HEK293T (cell line): ENCODE data around the gene BCHE.

Source experiments
- ARNT ChIP-seq: fragments of 450-650 bp; IDR thresholded peaks from 2 replicates; pipeline ENCODE4 v1.6.1; 2017; ENCODE audit warnings: mild to moderate bottlenecking
- ELF4 ChIP-seq: fragments of 450-650 bp; IDR thresholded peaks from 2 replicates; pipeline ENCODE4 v1.6.1; 2017; ENCODE audit warnings: antibody characterized with exemption
- FOXK2 ChIP-seq: fragments of 450-650 bp; IDR thresholded peaks from 2 replicates; pipeline ENCODE4 v1.6.1; 2016; ENCODE audit warnings: mild to moderate bottlenecking
- FOXM1 ChIP-seq: fragments of 450-650 bp; IDR thresholded peaks from 2 replicates; pipeline ENCODE4 v1.6.1; 2017; ENCODE audit warnings: mild to moderate bottlenecking, borderline replicate concordance
- HDGF ChIP-seq: fragments of 450-650 bp; IDR thresholded peaks from 2 replicates; pipeline ENCODE4 v1.6.1; 2017; ENCODE audit warnings: antibody characterized with exemption, borderline replicate concordance
- L3MBTL2 ChIP-seq: fragments of 450-650 bp; conservative IDR thresholded peaks from 2 replicates; pipeline ENCODE4 v1.6.1; 2016; ENCODE audit warnings: mild to moderate bottlenecking
- NFRKB ChIP-seq: fragments of 450-650 bp; IDR thresholded peaks from 2 replicates; pipeline ENCODE4 v1.6.1; 2016; ENCODE audit warnings: mild to moderate bottlenecking, moderate library complexity
- SP1 ChIP-seq: fragments of 450-650 bp; IDR thresholded peaks from 2 replicates; pipeline ENCODE4 v1.6.1; 2017
- SUZ12 ChIP-seq: fragments of 450-650 bp; IDR thresholded peaks from 2 replicates; pipeline ENCODE4 v1.6.1; 2016; ENCODE audit warnings: mild to moderate bottlenecking
- ZNF384 ChIP-seq: fragments of 450-650 bp; IDR thresholded peaks from 2 replicates; pipeline ENCODE4 v1.6.1; 2016

GRCh38 chr3:165746874-165747273 lies 90.3 kb downstream of the BCHE start:
- no peak for TF ChIP-seq SUZ12
- no peak for TF ChIP-seq SP1
- no peak for TF ChIP-seq L3MBTL2
- no peak for TF ChIP-seq FOXM1
- no peak for TF ChIP-seq ARNT
- no peak for TF ChIP-seq FOXK2
- TF ChIP-seq HDGF, result no peak
- no peak for TF ChIP-seq NFRKB
- TF ChIP-seq ZNF384, result no peak
- no peak for TF ChIP-seq ELF4
